ENCODE data around the gene STXBP3. TPM values are rescaled to one million over a fixed set of nuclear protein-coding genes. Genes with fewer than 3 reads are reported as not detected.

STXBP3 gene
- polyA plus RNA-seq, 2 of the 4 experiments (the other 2 are of a cell fraction): 30.4 to 44.8 TPM

DNA sequence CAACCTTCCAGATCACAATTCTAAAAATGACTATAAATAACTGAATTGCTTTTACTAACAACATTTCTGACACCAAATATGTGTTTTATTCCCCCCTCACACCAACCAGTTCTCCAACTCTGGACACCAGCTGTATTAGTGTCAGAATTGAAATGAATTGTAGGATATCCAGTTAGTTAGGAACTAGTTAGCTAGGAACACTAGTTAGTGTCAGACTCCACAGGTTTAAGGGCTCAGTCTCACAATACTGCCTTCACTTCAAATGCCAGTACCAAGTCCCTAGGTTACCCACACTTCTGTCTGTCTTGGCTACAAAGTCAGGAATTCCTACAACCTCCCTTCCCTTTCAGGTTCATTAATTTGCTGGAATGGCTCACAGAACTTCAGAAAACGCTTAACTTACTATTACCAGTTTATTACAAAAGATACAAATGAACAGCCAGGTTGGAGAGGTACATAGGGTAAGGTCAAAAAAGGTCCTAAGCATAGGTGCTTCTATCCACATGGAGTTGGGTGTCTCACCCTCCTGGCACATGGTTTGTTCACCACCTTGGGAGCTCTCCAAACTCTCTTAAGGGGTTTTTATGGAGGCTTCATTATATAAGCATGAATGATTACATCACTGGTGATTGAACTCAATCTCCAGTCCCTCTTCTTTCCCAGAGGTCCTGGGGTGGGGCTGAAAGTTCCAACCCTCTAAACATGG lies 4.2 kb downstream of the STXBP3 start:
- ChIA-PET CTCF (interaction anchor here (1.3 kb wide), 1 partner anchor 58 kb away, joined by 3 read pairs; no protein-coding TSS in a partner anchor), POLR2A (no interaction called here)
- no peak for DNase-seq (ENCODE audit: low read depth in 1 of 2, low spot score in 1 of 2)
- no peak for FAIRE-seq
- no peaks in the 10 kb centered on the region for H3K9me3 ChIP-seq
- H3K4me3 ChIP-seq: no peak overlapping the region
- no peak overlapping the region for H3K4me2 ChIP-seq
- no peak for TF ChIP-seq KDM5A (IDR thresholded peaks at IDR 0.05)
- no peak for TF ChIP-seq NFE2L2 (conservative IDR thresholded peaks at IDR 0.05; ENCODE audit: low read length)
- no peak for TF ChIP-seq RAD21 (conservative IDR thresholded peaks at IDR 0.05 in 1 of 2, IDR thresholded peaks at IDR 0.05 in 1 of 2)
- no peak for TF ChIP-seq FOXS1 (CRISPR knock-in tag; IDR thresholded peaks at IDR 0.05)
- TF ChIP-seq, protein P1, sequence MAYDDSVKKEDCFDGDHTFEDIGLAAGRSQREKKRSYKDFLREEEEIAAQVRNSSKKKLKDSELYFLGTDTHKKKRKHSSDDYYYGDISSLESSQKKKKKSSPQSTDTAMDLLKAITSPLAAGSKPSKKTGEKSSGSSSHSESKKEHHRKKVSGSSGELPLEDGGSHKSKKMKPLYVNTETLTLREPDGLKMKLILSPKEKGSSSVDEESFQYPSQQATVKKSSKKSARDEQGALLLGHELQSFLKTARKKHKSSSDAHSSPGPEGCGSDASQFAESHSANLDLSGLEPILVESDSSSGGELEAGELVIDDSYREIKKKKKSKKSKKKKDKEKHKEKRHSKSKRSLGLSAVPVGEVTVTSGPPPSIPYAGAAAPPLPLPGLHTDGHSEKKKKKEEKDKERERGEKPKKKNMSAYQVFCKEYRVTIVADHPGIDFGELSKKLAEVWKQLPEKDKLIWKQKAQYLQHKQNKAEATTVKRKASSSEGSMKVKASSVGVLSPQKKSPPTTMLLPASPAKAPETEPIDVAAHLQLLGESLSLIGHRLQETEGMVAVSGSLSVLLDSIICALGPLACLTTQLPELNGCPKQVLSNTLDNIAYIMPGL (CRISPR knock-in tag; IDR thresholded peaks at IDR 0.05; ENCODE audit: borderline replicate concordance): no peak
- no peak for TF ChIP-seq RFX5 (IDR thresholded peaks at IDR 0.05)
- TF ChIP-seq SREBF2 (IDR thresholded peaks at IDR 0.05): no peak
- no peak for TF ChIP-seq EP300 (IDR thresholded peaks at IDR 0.05)
- TF ChIP-seq CBX8 (IDR thresholded peaks at IDR 0.05): no peak
- TF ChIP-seq ZC3H11A (IDR thresholded peaks at IDR 0.05): no peak
- no peak for TF ChIP-seq RARB (CRISPR knock-in tag; IDR thresholded peaks at IDR 0.05)
- ATAC-seq: no peak
- 0 out of 3 replicates have a peak, but pooled peaks cover 5% of the 10 kb centered on the region for H3K4me1 ChIP-seq
- no peak overlapping the region for H3K27ac ChIP-seq
- 91% methylated on average over 1 of the region's 1 CpG for WGBS (ENCODE audit: missing lambda C conversion rate)

DNA sequence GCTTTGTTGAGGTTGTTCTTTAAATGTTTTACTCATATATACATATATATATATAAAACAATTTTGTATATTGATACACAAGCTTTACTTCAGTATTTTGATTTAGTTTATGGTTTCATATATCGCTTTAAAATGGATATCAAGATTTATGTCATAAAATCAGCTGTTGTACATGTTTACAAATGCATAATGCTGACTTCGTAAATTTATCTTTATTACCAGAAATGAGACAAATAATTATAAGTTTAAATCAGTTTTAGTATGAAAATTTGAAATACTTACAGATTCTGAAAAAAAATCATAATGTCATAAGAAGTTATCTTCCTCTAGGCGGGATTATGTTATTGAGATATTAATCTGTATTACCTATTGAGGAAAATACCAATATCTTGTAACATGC lies 6.9 kb downstream of the STXBP3 start:
- no peak for DNase-seq (ENCODE audit: low read depth in 1 of 2, low spot score in 1 of 2)
- 60% methylated on average over 3 of the region's 3 CpGs for WGBS (ENCODE audit: missing lambda C conversion rate)
- no peaks in the 10 kb centered on the region for H3K4me1 ChIP-seq
- ATAC-seq: no peak
- H3K4me2 ChIP-seq: no peak overlapping the region
- ChIA-PET CTCF (interaction anchor here (1.1 kb wide), 1 partner anchor 74 kb away, joined by 5 read pairs; no protein-coding TSS in a partner anchor), POLR2A (no interaction called here)
- H3K9me3 ChIP-seq: no peaks in the 10 kb centered on the region
- H3K4me3 ChIP-seq: no peak overlapping the region
- FAIRE-seq: no peak
- no peak overlapping the region for H3K27ac ChIP-seq
- TF ChIP-seq RNF2 (IDR thresholded peaks at IDR 0.05; ENCODE audit: borderline replicate concordance, low read depth): no peak
- no peak for TF ChIP-seq FOSB (CRISPR knock-in tag; IDR thresholded peaks at IDR 0.05)
- no peak for TF ChIP-seq MAX (IDR thresholded peaks at IDR 0.05)
- TF ChIP-seq NR3C1 (IDR thresholded peaks at IDR 0.05): no peak
- no peak for TF ChIP-seq POLR2AphosphoS2 (conservative IDR thresholded peaks at IDR 0.05; ENCODE audit: low read length)
- TF ChIP-seq HOXB5 (CRISPR knock-in tag; IDR thresholded peaks at IDR 0.05): no peak
- no peak for TF ChIP-seq PBX3 (IDR thresholded peaks at IDR 0.05)
- TF ChIP-seq, protein P2, sequence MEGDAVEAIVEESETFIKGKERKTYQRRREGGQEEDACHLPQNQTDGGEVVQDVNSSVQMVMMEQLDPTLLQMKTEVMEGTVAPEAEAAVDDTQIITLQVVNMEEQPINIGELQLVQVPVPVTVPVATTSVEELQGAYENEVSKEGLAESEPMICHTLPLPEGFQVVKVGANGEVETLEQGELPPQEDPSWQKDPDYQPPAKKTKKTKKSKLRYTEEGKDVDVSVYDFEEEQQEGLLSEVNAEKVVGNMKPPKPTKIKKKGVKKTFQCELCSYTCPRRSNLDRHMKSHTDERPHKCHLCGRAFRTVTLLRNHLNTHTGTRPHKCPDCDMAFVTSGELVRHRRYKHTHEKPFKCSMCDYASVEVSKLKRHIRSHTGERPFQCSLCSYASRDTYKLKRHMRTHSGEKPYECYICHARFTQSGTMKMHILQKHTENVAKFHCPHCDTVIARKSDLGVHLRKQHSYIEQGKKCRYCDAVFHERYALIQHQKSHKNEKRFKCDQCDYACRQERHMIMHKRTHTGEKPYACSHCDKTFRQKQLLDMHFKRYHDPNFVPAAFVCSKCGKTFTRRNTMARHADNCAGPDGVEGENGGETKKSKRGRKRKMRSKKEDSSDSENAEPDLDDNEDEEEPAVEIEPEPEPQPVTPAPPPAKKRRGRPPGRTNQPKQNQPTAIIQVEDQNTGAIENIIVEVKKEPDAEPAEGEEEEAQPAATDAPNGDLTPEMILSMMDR (IDR thresholded peaks at IDR 0.05): no peak
- no peak for TF ChIP-seq ZSCAN20 (CRISPR knock-in tag; IDR thresholded peaks at IDR 0.05)
- TF ChIP-seq, protein P1 (CRISPR knock-in tag; IDR thresholded peaks at IDR 0.05; ENCODE audit: borderline replicate concordance): no peak
- TF ChIP-seq, protein P3, sequence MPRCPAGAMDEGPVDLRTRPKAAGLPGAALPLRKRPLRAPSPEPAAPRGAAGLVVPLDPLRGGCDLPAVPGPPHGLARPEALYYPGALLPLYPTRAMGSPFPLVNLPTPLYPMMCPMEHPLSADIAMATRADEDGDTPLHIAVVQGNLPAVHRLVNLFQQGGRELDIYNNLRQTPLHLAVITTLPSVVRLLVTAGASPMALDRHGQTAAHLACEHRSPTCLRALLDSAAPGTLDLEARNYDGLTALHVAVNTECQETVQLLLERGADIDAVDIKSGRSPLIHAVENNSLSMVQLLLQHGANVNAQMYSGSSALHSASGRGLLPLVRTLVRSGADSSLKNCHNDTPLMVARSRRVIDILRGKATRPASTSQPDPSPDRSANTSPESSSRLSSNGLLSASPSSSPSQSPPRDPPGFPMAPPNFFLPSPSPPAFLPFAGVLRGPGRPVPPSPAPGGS (IDR thresholded peaks at IDR 0.05): no peak
